H1 (cell line): ENCODE measurements around the gene PLIN1. TPM values are rescaled to one million over a fixed set of nuclear protein-coding genes. Genes with fewer than 3 reads are reported as not detected.

Experiments
- CTCF ChIA-PET: fragments of 300-600 bp; sonication (Branson Sonifier 250); formaldehyde crosslinking; loops from one replicate; lab custom pipeline; 2021; ENCODE audit not compliant: partially characterized antibody; lab: Charles Lee
- POLR2A ChIA-PET: fragments of 300-600 bp; sonication (Branson Sonifier 250); formaldehyde crosslinking; loops from one replicate; lab custom pipeline; 2021; ENCODE audit warnings: inconsistent platforms; ENCODE audit not compliant: partially characterized antibody; lab: Charles Lee
- DNase-seq, 2 experiments: peaks; one replicate each; pipeline versions ENCODE4 v3.0.0 to v3.0.0-alpha.2; 2010 to 2022; ENCODE audit warnings: low spot score in 2 of 2, low read depth in 1 of 2, mixed read lengths in 1 of 2
- FAIRE-seq: peaks from 2 replicates; lab custom pipeline; 2011; peaks lifted over from hg19 to GRCh38; lab: Jason Lieb, UNC
- H2AFZ ChIP-seq: 2 replicates; pipeline ENCODE4 v1.8.1; 2012; ENCODE audit warnings: low read length, inconsistent platforms
- H2AK5ac ChIP-seq: 2 replicates; pipeline ENCODE4 v1.6.1; 2013; ENCODE audit warnings: low read depth, low read length
- H2BK120ac ChIP-seq: replicated peaks from 2 replicates; pipeline ENCODE3; 2013; ENCODE audit warnings: low read depth, low read length, inconsistent platforms
- H2BK12ac ChIP-seq: 2 replicates; pipeline ENCODE4 v1.6.1; 2013; ENCODE audit warnings: low read depth, low read length
- H2BK15ac ChIP-seq: 2 replicates; pipeline ENCODE4 v1.6.1; 2013; ENCODE audit warnings: low read length
- H2BK20ac ChIP-seq: 2 replicates; pipeline ENCODE4 v1.6.1; 2013; ENCODE audit warnings: low read length
- H2BK5ac ChIP-seq: 2 replicates; pipeline ENCODE4 v1.6.1; 2013; ENCODE audit warnings: low read depth, low read length
- H3K14ac ChIP-seq: 2 replicates; pipeline ENCODE4 v1.6.1; 2013; ENCODE audit warnings: inconsistent platforms; ENCODE audit not compliant: insufficient read length
- H3K18ac ChIP-seq: 2 replicates; pipeline ENCODE4 v1.6.1; 2013; ENCODE audit warnings: low read length; ENCODE audit errors: extremely low read depth
- H3K23ac ChIP-seq: 2 replicates; pipeline ENCODE4 v1.6.1; 2013; ENCODE audit warnings: inconsistent platforms; ENCODE audit not compliant: insufficient read length
- H3K23me2 ChIP-seq: 2 replicates; pipeline ENCODE4 v1.6.1; 2013; ENCODE audit warnings: low read depth, low read length
- H3K27ac ChIP-seq: 2 replicates; pipeline ENCODE4 v1.6.1; 2011; ENCODE audit warnings: low read depth, low read length, inconsistent platforms
- H3K27me3 ChIP-seq, 4 experiments: replicated peaks in 1 of 4; 1 replicate in 1 of 4; 2 replicates in 3 of 4; pipeline versions ENCODE4 v1.6.1 to v1.8.1; 2011 to 2013; ENCODE audit warnings: low read length in 3 of 4, mild to moderate bottlenecking in 3 of 4, inconsistent platforms in 2 of 4, mixed read lengths in 2 of 4, moderate library complexity in 1 of 4; ENCODE audit not compliant: control insufficient read depth in 3 of 4, insufficient read depth in 3 of 4; ENCODE audit errors: extremely low read depth in 1 of 4
- H3K36me3 ChIP-seq, 4 experiments: 2 replicates each; pipeline versions ENCODE4 v1.6.1 to v1.8.1; 2011 to 2013; ENCODE audit warnings: mild to moderate bottlenecking in 4 of 4, low read length in 3 of 4, moderate library complexity in 2 of 4, control low read depth in 1 of 4, inconsistent platforms in 1 of 4; ENCODE audit not compliant: insufficient read depth in 4 of 4, control insufficient read depth in 2 of 4
- H3K4ac ChIP-seq: replicated peaks from 2 replicates; pipeline ENCODE3; 2013; ENCODE audit warnings: low read length, low read depth, mixed read lengths, inconsistent platforms; ENCODE audit not compliant: insufficient read length
- H3K4me1 ChIP-seq, 4 experiments: replicated peaks in 1 of 4; 1 replicate in 1 of 4; 2 replicates in 3 of 4; pipeline versions ENCODE4 v1.6.1 to v1.8.1; 2011 to 2013; ENCODE audit warnings: low read length in 3 of 4, inconsistent platforms in 2 of 4, mixed read lengths in 1 of 4; ENCODE audit not compliant: insufficient read depth in 4 of 4, control insufficient read depth in 3 of 4
- H3K4me2 ChIP-seq, 2 experiments: 2 replicates each; pipeline versions ENCODE4 v1.6.1 to v1.8.1; 2011 to 2013; ENCODE audit warnings: low read depth in 2 of 2, low read length in 2 of 2, control low read depth in 1 of 2, inconsistent platforms in 1 of 2, mild to moderate bottlenecking in 1 of 2; ENCODE audit not compliant: insufficient read depth in 1 of 2
- H3K4me3 ChIP-seq, 4 experiments: fragments of 200-600, 300-600 bp in 1 of 4; sonication (generic), shearing (Covaris generic), sonication (Bioruptor Twin) in 1 of 4; 2 replicates each; pipeline versions ENCODE4 v1.5.1 to v1.8.1; 2011 to 2016; ENCODE audit warnings: low read length in 4 of 4, low read depth in 3 of 4, control low read depth in 2 of 4, inconsistent platforms in 2 of 4, mild to moderate bottlenecking in 2 of 4, mixed read lengths in 1 of 4, moderate library complexity in 1 of 4; ENCODE audit not compliant: insufficient read depth in 2 of 4; ENCODE audit errors: extremely low read depth in 1 of 4
- H3K56ac ChIP-seq: replicated peaks from 2 replicates; pipeline ENCODE3; 2013; ENCODE audit warnings: low read depth, mild to moderate bottlenecking, mixed read lengths, low read length, inconsistent platforms; ENCODE audit not compliant: insufficient read length
- H3K79me1 ChIP-seq: 2 replicates; pipeline ENCODE4 v1.6.1; 2013; ENCODE audit warnings: low read depth, low read length, control low read depth
- H3K79me2 ChIP-seq, 2 experiments: 2 replicates each; pipeline versions ENCODE4 v1.6.1 to v1.8.1; 2012 to 2013; ENCODE audit warnings: low read length in 2 of 2, mild to moderate bottlenecking in 2 of 2, inconsistent platforms in 1 of 2; ENCODE audit not compliant: insufficient read depth in 2 of 2, control insufficient read depth in 1 of 2
- H3K9ac ChIP-seq, 4 experiments: replicated peaks in 1 of 4; 1 replicate in 1 of 4; 2 replicates in 3 of 4; pipeline versions ENCODE4 v1.6.1 to v1.8.1; 2011 to 2013; ENCODE audit warnings: low read depth in 3 of 4, low read length in 3 of 4, control low read depth in 2 of 4, mild to moderate bottlenecking in 2 of 4, moderate library complexity in 2 of 4, inconsistent platforms in 1 of 4; ENCODE audit errors: extremely low read depth in 1 of 4
- H3K9me3 ChIP-seq, 2 experiments: 2 replicates each; pipeline versions ENCODE4 v1.6.1 to v1.8.1; 2012 to 2013; ENCODE audit warnings: mild to moderate bottlenecking in 2 of 2, moderate library complexity in 2 of 2, control low read depth in 1 of 2, inconsistent platforms in 1 of 2, low read depth in 1 of 2, low read length in 1 of 2, mixed read lengths in 1 of 2; ENCODE audit not compliant: insufficient read depth in 2 of 2
- H4K20me1 ChIP-seq, 2 experiments: replicated peaks in 1 of 2; 2 replicates each; pipeline versions ENCODE3 to v1.8.1; 2011 to 2013; ENCODE audit warnings: inconsistent platforms in 2 of 2, low read length in 2 of 2, mild to moderate bottlenecking in 1 of 2; ENCODE audit not compliant: insufficient read depth in 2 of 2, control insufficient read depth in 1 of 2
- H4K5ac ChIP-seq: 2 replicates; pipeline ENCODE4 v1.6.1; 2013; ENCODE audit warnings: low read length, low read depth, mixed read lengths, inconsistent platforms; ENCODE audit not compliant: insufficient read length
- H4K8ac ChIP-seq: 2 replicates; pipeline ENCODE4 v1.8.0; 2013; ENCODE audit warnings: mild to moderate bottlenecking, moderate library complexity, low read length, inconsistent platforms; ENCODE audit not compliant: insufficient read depth; ENCODE audit errors: extremely low read depth
- H4K91ac ChIP-seq: replicated peaks from 2 replicates; pipeline ENCODE3; 2013; ENCODE audit warnings: low read length, mixed read lengths, inconsistent platforms; ENCODE audit not compliant: insufficient read length
- CBX5 ChIP-seq: fragments of 300-800, 300-1000 bp; sonication (generic); IDR thresholded peaks from 2 replicates; pipeline ENCODE4 v1.7.1; 2016; ENCODE audit warnings: antibody characterized with exemption, low read length, low read depth
- E2F6 ChIP-seq: IDR thresholded peaks from 2 replicates; pipeline ENCODE4 v1.6.1; 2012; ENCODE audit warnings: inconsistent platforms
- GTF2F1 ChIP-seq: IDR thresholded peaks from 2 replicates; pipeline ENCODE4 v1.6.1; 2012; ENCODE audit warnings: low read depth, low read length, improper control_type of control experiment, borderline replicate concordance
- HDAC2 ChIP-seq, 2 experiments: fragments of 300-600 bp in 1 of 2; sonication (generic) in 1 of 2; IDR thresholded peaks; 2 replicates each; pipeline ENCODE4 v1.6.1; 2011 to 2012; ENCODE audit warnings: low read depth in 2 of 2, low read length in 2 of 2, mild to moderate bottlenecking in 2 of 2, moderate library complexity in 2 of 2, borderline replicate concordance in 1 of 2, inconsistent platforms in 1 of 2
- SIN3A ChIP-seq, 2 experiments: IDR thresholded peaks in 1 of 2; conservative IDR thresholded peaks in 1 of 2; 2 replicates each; pipeline ENCODE4 v1.6.1; 2011 to 2012; ENCODE audit warnings: low read length in 2 of 2, improper control_type of control experiment in 1 of 2, low read depth in 1 of 2, mild to moderate bottlenecking in 1 of 2
- WGBS, 2 experiments: shearing (Covaris generic) in 1 of 2; methylation state at CpG; one replicate each; pipeline versions ENCODE4 v1.1.6 to v1.1.7; 2013 to 2015; ENCODE audit warnings: low lambda C conversion rate in 2 of 2, mixed read lengths in 2 of 2, inconsistent platforms in 1 of 2, low coverage in 1 of 2, missing lambda C conversion rate in 1 of 2; ENCODE audit not compliant: insufficient replicate concordance in 2 of 2, insufficient coverage in 1 of 2, insufficient read length in 1 of 2; ENCODE audit errors: extremely low coverage in 1 of 2, missing lambda C conversion rate in 1 of 2; 5-methylcytosine and 5-hydroxymethylcytosine counted together
- polyA plus RNA-seq, 7 experiments: library from polyadenylated mRNA; depleted of rRNA in 3 of 7; stranded (reverse) in 5 of 7; unstranded in 2 of 7; fragments of >200 nt in 5 of 7; fragments of 200-250 nt in 2 of 7; gene quantifications; 1 replicate in 5 of 7; 2 replicates in 1 of 7; 4 replicates in 1 of 7; pipeline versions ENCODE4 v1.2.1 to v1.2.3, GENCODE V29; 2011 to 2013; ENCODE audit warnings: missing spikeins in 2 of 7, mixed read lengths in 2 of 7
- total RNA-seq: library from RNA; stranded (reverse); fragmentation: NEBNext Ultra II Directional; extraction: Animal tissue kit (Norgen Biotek cat#: 25700); gene quantifications from 2 replicates; pipeline ENCODE4 v1.2.1, GENCODE V29; 2021

Gene PLIN1
- total and polyA plus RNA-seq, 2 of the 8 experiments (the other 6 are each of a cell fraction or from before 2014, with no cell fraction given) = 0.33 TPM; not detected in 1

GRCh38 chr15:89669941-89670340 is 9.2 kb downstream of the PLIN1 start:
- H4K8ac ChIP-seq = no peak overlapping the region
- peaks cover 0 to 12% (median 5%) of the 10 kb centered on the region in 4 experiments; a peak in 5 of 7 replicates for H3K27me3 ChIP-seq
- H2BK120ac ChIP-seq = no peak overlapping the region
- no peak overlapping the region for H3K56ac ChIP-seq
- H3K18ac ChIP-seq = no peak overlapping the region
- no peak overlapping the region for H4K5ac ChIP-seq
- no peak overlapping the region for H3K23ac ChIP-seq
- no peak overlapping the region for H3K14ac ChIP-seq
- no peak overlapping the region for H2BK20ac ChIP-seq
- H4K20me1 ChIP-seq = no peaks in the 10 kb centered on the region
- no peak overlapping the region for H4K91ac ChIP-seq
- H3K9me3 ChIP-seq = no peaks in the 10 kb centered on the region
- DNase-seq (no peak), FAIRE-seq (no peak)
- no peak overlapping the region for H2BK5ac ChIP-seq
- no peak for TF ChIP-seq CBX5
- no peak for TF ChIP-seq HDAC2 (IDR thresholded peaks at IDR 0.05; ENCODE audit: borderline replicate concordance in 1 of 2, low read depth in 2 of 2, low read length in 2 of 2)
- TF ChIP-seq GTF2F1 = no peak
- no peak for TF ChIP-seq SIN3A (conservative IDR thresholded peaks at IDR 0.05 in 1 of 2, IDR thresholded peaks at IDR 0.05 in 1 of 2; ENCODE audit: low read depth in 1 of 2, low read length in 2 of 2)
- TF ChIP-seq E2F6 = no peak
- H2BK12ac ChIP-seq = no peak overlapping the region
- H3K79me2 ChIP-seq = no peaks in the 10 kb centered on the region
- no peaks in the 10 kb centered on the region for H3K36me3 ChIP-seq
- WGBS, 2 experiments = 92% methylated on average over 15 of the region's 15 CpGs; no CpG with 5 or more reads in 1 of the 2 experiments
- H3K4me3 ChIP-seq = no peak overlapping the region
- no peak overlapping the region for H2AFZ ChIP-seq
- POLR2A ChIA-PET = no interaction called here
- peaks cover 0 to 11% (median 6%) of the 10 kb centered on the region in 4 experiments; a peak in 6 of 7 replicates for H3K4me1 ChIP-seq
- H3K4ac ChIP-seq = no peak overlapping the region
- H3K23me2 ChIP-seq = no peaks in the 10 kb centered on the region; the same call in 1 of the 2 replicates
- H2AK5ac ChIP-seq = no peak overlapping the region
- H2BK15ac ChIP-seq = no peak overlapping the region
- CTCF ChIA-PET = interaction anchor here (0.9 to 6.6 kb wide), 3 partner anchors 12 to 68 kb away, joined by 3 to 43 read pairs (median 20); no protein-coding TSS in a partner anchor
- H3K4me2 ChIP-seq = no peak overlapping the region
- no peak overlapping the region for H3K27ac ChIP-seq
- no peaks in the 10 kb centered on the region for H3K79me1 ChIP-seq
- H3K9ac ChIP-seq = no peak overlapping the region
